Astrocyte (in vitro differentiated cells and primary cell): Measurements from ENCODE around the gene CAV1.

Source experiments
- CTCF ChIP-seq: IDR thresholded peaks from 2 replicates; pipeline ENCODE4 v1.5.1; 2011; ENCODE audit warnings: low read depth, mild to moderate bottlenecking, inconsistent platforms, low read length, moderate library complexity; ENCODE audit not compliant: insufficient read depth
- EZH2 ChIP-seq: IDR thresholded peaks from 2 replicates; pipeline ENCODE4 v1.6.1; 2012; ENCODE audit warnings: mild to moderate bottlenecking, low read length, inconsistent platforms; ENCODE audit not compliant: insufficient read depth

GRCh38 chr7:116570306-116570705 is 45.5 kb downstream of the CAV1 start:
- TF ChIP-seq CTCF (no peak), EZH2 (no peak)
